ENCODE results near the gene SLC37A1. TPM values are rescaled to one million over a fixed set of nuclear protein-coding genes. Genes with fewer than 3 reads are reported as not detected.

The SLC37A1 gene
- total RNA-seq, 1 donor from 2014 or later: 21.6 TPM

GRCh38 chr21:42522771-42523170, 9.1 kb downstream of the SLC37A1 start:
- intact Hi-C loops (cut with DNase I): no loop called here
- ATAC-seq (no peak), DNase-seq (no peak)
- Histone ChIP-seq H3K27ac (no peak overlapping the region), H3K9me3 (no peaks in the 10 kb centered on the region), H3K4me1 (peaks cover 46% of the 10 kb centered on the region), H3K36me3 (peaks cover 29% of the 10 kb centered on the region), H3K4me3 (no peak overlapping the region), H3K27me3 (no peaks in the 10 kb centered on the region)
- TF ChIP-seq CTCF (IDR thresholded peaks at IDR 0.05): no peak

GRCh38 chr21:42523211-42523610, 9.6 kb downstream of the SLC37A1 start:
- H3K36me3 ChIP-seq: peaks cover 28% of the 10 kb centered on the region
- no peak for TF ChIP-seq CTCF (IDR thresholded peaks at IDR 0.05)
- ATAC-seq (no peak), DNase-seq (no peak)
- no peak overlapping the region for H3K4me3 ChIP-seq
- peaks cover 50% of the 10 kb centered on the region for H3K4me1 ChIP-seq
- no peak overlapping the region for H3K27ac ChIP-seq
- no peaks in the 10 kb centered on the region for H3K27me3 ChIP-seq
- no peaks in the 10 kb centered on the region for H3K9me3 ChIP-seq
- intact Hi-C loops (cut with DNase I): no loop called here

- ATAC-seq (peak; percentile 22), DNase-seq (no peak)
- Histone ChIP-seq H3K27me3 (no peaks in the 10 kb centered on the region), H3K4me1 (peaks cover 54% of the 10 kb centered on the region), H3K36me3 (peaks cover 21% of the 10 kb centered on the region), H3K27ac (peak overlapping the region; percentile 88), H3K9me3 (no peaks in the 10 kb centered on the region), H3K4me3 (no peak overlapping the region)
- TF ChIP-seq CTCF (IDR thresholded peaks at IDR 0.05): no peak
- intact Hi-C loops (cut with DNase I): no loop called here
Observed at GRCh38 chr21:42523941-42524340, 10.3 kb downstream of the SLC37A1 start.

GRCh38 chr21:42524341-42525028, 10.8 kb downstream of the SLC37A1 start:
- H3K27me3 ChIP-seq: no peaks in the 10 kb centered on the region
- DNase-seq: peak; percentile 87
- no peak for TF ChIP-seq CTCF (IDR thresholded peaks at IDR 0.05)
- H3K4me3 ChIP-seq: peak overlapping the region; percentile 20
- peak; percentile 84 for ATAC-seq
- intact Hi-C loops (cut with DNase I): no loop called here
- H3K36me3 ChIP-seq: peaks cover 16% of the 10 kb centered on the region
- peaks cover 54% of the 10 kb centered on the region for H3K4me1 ChIP-seq
- H3K27ac ChIP-seq: peak overlapping the region; percentile 88
- H3K9me3 ChIP-seq: no peaks in the 10 kb centered on the region

GRCh38 chr21:42525029-42525581, 11.5 kb downstream of the SLC37A1 start:
- DNase-seq (no peak), ATAC-seq (peak; percentile 12)
- peaks cover 54% of the 10 kb centered on the region for H3K4me1 ChIP-seq
- H3K9me3 ChIP-seq: no peaks in the 10 kb centered on the region
- H3K27me3 ChIP-seq: no peaks in the 10 kb centered on the region
- peaks cover 16% of the 10 kb centered on the region for H3K36me3 ChIP-seq
- TF ChIP-seq CTCF (IDR thresholded peaks at IDR 0.05): no peak
- intact Hi-C loops (cut with DNase I): no loop called here
- H3K27ac ChIP-seq: peak overlapping the region; percentile 88
- peak overlapping the region; percentile 20 for H3K4me3 ChIP-seq

Measured in upper lobe of right lung (tissue), 1 donor.